AG04450 (cell line): ENCODE data around the gene AIPL1. TPM values are rescaled to one million over a fixed set of nuclear protein-coding genes. Genes with fewer than 3 reads are reported as not detected.

Experiments
- CTCF ChIA-PET: fragments of 300-600, 350-600 bp; formaldehyde crosslinking; extraction: SDS; loops from one replicate; lab custom pipeline; 2022; ENCODE audit warnings: antibody characterized with exemption, inconsistent platforms; lab: Charles Lee
- POLR2A ChIA-PET: fragments of 350-600 bp; formaldehyde crosslinking; extraction: SDS; loops from one replicate; lab custom pipeline; 2021; ENCODE audit warnings: antibody characterized with exemption, inconsistent platforms; lab: Yijun Ruan, JAX
- DNase-seq: peaks from one replicate; pipeline ENCODE4 v3.0.0-alpha.2; 2011; ENCODE audit warnings: low read depth, low spot score
- H3K27ac ChIP-seq: one replicate; pipeline ENCODE4 v1.5.1; 2012; ENCODE audit warnings: low read depth, low read length, control low read depth
- H3K27me3 ChIP-seq: one replicate; pipeline ENCODE4 v1.6.0; 2012; ENCODE audit warnings: low read length; ENCODE audit not compliant: control insufficient read depth, insufficient read depth
- H3K4me3 ChIP-seq: 2 replicates; pipeline ENCODE4 v1.5.1; 2011; ENCODE audit warnings: mild to moderate bottlenecking, low read depth, low read length, control low read depth
- H3K9me3 ChIP-seq: 2 replicates; pipeline ENCODE4 v1.5.1; 2012; ENCODE audit warnings: low read length; ENCODE audit not compliant: control insufficient read depth, insufficient read depth
- CTCF ChIP-seq: IDR thresholded peaks from 2 replicates; pipeline ENCODE4 v1.5.1; 2011; ENCODE audit warnings: low read depth, low read length, control low read depth, inconsistent platforms
- polyA plus RNA-seq: library from polyadenylated mRNA; depleted of rRNA; stranded (reverse); fragments of >200 nt; gene quantifications from 2 replicates; pipeline ENCODE4 v1.2.3, GENCODE V29; 2011

The AIPL1 gene
- polyA plus RNA-seq, 1 experiment = not detected

- ChIA-PET POLR2A (no interaction called here), CTCF (no interaction called here)
- DNase-seq = no peak
- TF ChIP-seq CTCF = no peak
- no peak overlapping the region for H3K4me3 ChIP-seq
- H3K9me3 ChIP-seq = no peaks in the 10 kb centered on the region
- H3K27ac ChIP-seq = no peak overlapping the region
- peaks cover 10% of the 10 kb centered on the region for H3K27me3 ChIP-seq
These were observed 26.2 kb downstream of the AIPL1 start for GRCh38 chr17:6408735-6409134.

GRCh38 chr17:6408276-6408675 is 26.6 kb downstream of the AIPL1 start:
- no peaks in the 10 kb centered on the region for H3K9me3 ChIP-seq
- no peak overlapping the region for H3K27ac ChIP-seq
- DNase-seq = no peak
- ChIA-PET CTCF (no interaction called here), POLR2A (no interaction called here)
- no peak overlapping the region for H3K4me3 ChIP-seq
- H3K27me3 ChIP-seq = peaks cover 10% of the 10 kb centered on the region
- no peak for TF ChIP-seq CTCF

- H3K9me3 ChIP-seq = no peaks in the 10 kb centered on the region
- no peak for DNase-seq
- no peak overlapping the region for H3K4me3 ChIP-seq
- ChIA-PET POLR2A (no interaction called here), CTCF (no interaction called here)
- no peak overlapping the region for H3K27ac ChIP-seq
- H3K27me3 ChIP-seq = peaks cover 2% of the 10 kb centered on the region
- TF ChIP-seq CTCF = no peak
These were observed 32.7 kb downstream of the AIPL1 start for GRCh38 chr17:6402258-6402657.

- ChIA-PET CTCF (interaction anchor here (0.7 kb wide), 1 partner anchor 201 kb away, joined by 3 read pairs; no protein-coding TSS in a partner anchor), POLR2A (no interaction called here)
- no peak for DNase-seq
- Histone ChIP-seq H3K27ac (no peak overlapping the region), H3K27me3 (peaks cover 3% of the 10 kb centered on the region), H3K4me3 (no peak overlapping the region), H3K9me3 (no peaks in the 10 kb centered on the region)
- TF ChIP-seq CTCF = no peak
These were observed 36.0 kb downstream of the AIPL1 start for GRCh38 chr17:6398955-6399354.

- POLR2A ChIA-PET = no interaction called here
These were observed 40.8 kb downstream of the AIPL1 start for GRCh38 chr17:6394055-6394606.

More at GRCh38 chr17:6394055-6394606, 40.8 kb downstream of the AIPL1 start:
- Histone ChIP-seq H3K27me3 (peaks cover 3% of the 10 kb centered on the region), H3K9me3 (peaks cover 5% of the 10 kb centered on the region), H3K4me3 (no peak overlapping the region), H3K27ac (no peak overlapping the region)
- DNase-seq = no peak
- CTCF ChIA-PET = no interaction called here
- no peak for TF ChIP-seq CTCF
